DND-41 (cell line): Measurements from ENCODE around the gene GNAZ.

Source experiments
- ATAC-seq: fragments of 200-7000 bp; cut with Tn5 transposase; 3 replicates; pipeline ENCODE4 v1.9.1; 2021; ENCODE audit warnings: low read depth; ENCODE audit not compliant: insufficient read depth
- DNase-seq: peaks from one replicate; pipeline ENCODE4 v3.0.0-alpha.2; 2020
- H2AFZ ChIP-seq: 2 replicates; pipeline ENCODE4 v1.6.0; 2012; ENCODE audit warnings: low read depth, low read length
- H3K27ac ChIP-seq: 2 replicates; pipeline ENCODE4 v1.5.1; 2012; ENCODE audit warnings: low read length, inconsistent platforms
- H3K27me3 ChIP-seq: fragments of 200-600 bp; sonication (generic); 2 replicates; pipeline ENCODE4 v1.6.0; 2012; ENCODE audit warnings: low read length, mild to moderate bottlenecking, inconsistent platforms; ENCODE audit not compliant: insufficient read depth, poor library complexity
- H3K36me3 ChIP-seq: 2 replicates; pipeline ENCODE4 v1.5.1; 2012; ENCODE audit warnings: low read length, inconsistent platforms; ENCODE audit not compliant: insufficient read depth
- H3K4me1 ChIP-seq: 2 replicates; pipeline ENCODE4 v1.5.1; 2012; ENCODE audit warnings: mild to moderate bottlenecking, low read length; ENCODE audit not compliant: insufficient read depth
- H3K4me2 ChIP-seq: 2 replicates; pipeline ENCODE4 v1.6.0; 2012; ENCODE audit warnings: mild to moderate bottlenecking, moderate library complexity, low read length, inconsistent platforms; ENCODE audit not compliant: insufficient read depth
- H3K4me3 ChIP-seq, 2 experiments: fragments of 200-600 bp in 1 of 2; shearing (Covaris generic) in 1 of 2; 2 replicates each; pipeline ENCODE4 v1.5.1; 2012 to 2016; ENCODE audit warnings: inconsistent platforms in 2 of 2, low read length in 2 of 2, mild to moderate bottlenecking in 2 of 2, low read depth in 1 of 2, moderate library complexity in 1 of 2
- H3K79me2 ChIP-seq: 2 replicates; pipeline ENCODE4 v1.6.0; 2012; ENCODE audit warnings: low read length, inconsistent platforms; ENCODE audit not compliant: insufficient read depth
- H3K9ac ChIP-seq: 2 replicates; pipeline ENCODE4 v1.6.0; 2012; ENCODE audit warnings: low read depth, mild to moderate bottlenecking, inconsistent platforms, low read length, moderate library complexity
- H3K9me3 ChIP-seq: 2 replicates; pipeline ENCODE4 v1.5.1; 2012; ENCODE audit warnings: low read length, moderate library complexity, mild to moderate bottlenecking, inconsistent platforms; ENCODE audit not compliant: insufficient read depth, severe bottlenecking
- H4K20me1 ChIP-seq: 2 replicates; pipeline ENCODE4 v1.6.0; 2012; ENCODE audit warnings: low read length; ENCODE audit not compliant: insufficient read depth
- EZH2 ChIP-seq: IDR thresholded peaks from 3 replicates; pipeline ENCODE4 v1.6.1; 2012; ENCODE audit warnings: borderline replicate concordance, low read depth, mild to moderate bottlenecking, moderate library complexity, low read length, inconsistent platforms; ENCODE audit not compliant: severe bottlenecking
- TF ChIP-seq, protein P1 (sequence below): IDR thresholded peaks from 2 replicates; pipeline ENCODE4 v1.5.1; 2012; ENCODE audit warnings: borderline replicate concordance, low read length, moderate library complexity, mild to moderate bottlenecking; ENCODE audit not compliant: poor library complexity, severe bottlenecking; ENCODE audit errors: extremely low read depth

The GNAZ gene

GRCh38 chr22:23067023-23067650, 3.2 kb upstream of the GNAZ start:
- DNase-seq (no peak), ATAC-seq (no peak)
- H4K20me1 ChIP-seq, result peaks cover 3% of the 10 kb centered on the region
- H3K9me3 ChIP-seq, result no peaks in the 10 kb centered on the region
- H3K4me1 ChIP-seq, result peaks cover 21% of the 10 kb centered on the region
- no peak overlapping the region for H3K4me2 ChIP-seq
- H3K36me3 ChIP-seq, result no peaks in the 10 kb centered on the region
- no peaks in the 10 kb centered on the region for H3K27me3 ChIP-seq
- H3K9ac ChIP-seq, result no peak overlapping the region
- TF ChIP-seq, protein P1, sequence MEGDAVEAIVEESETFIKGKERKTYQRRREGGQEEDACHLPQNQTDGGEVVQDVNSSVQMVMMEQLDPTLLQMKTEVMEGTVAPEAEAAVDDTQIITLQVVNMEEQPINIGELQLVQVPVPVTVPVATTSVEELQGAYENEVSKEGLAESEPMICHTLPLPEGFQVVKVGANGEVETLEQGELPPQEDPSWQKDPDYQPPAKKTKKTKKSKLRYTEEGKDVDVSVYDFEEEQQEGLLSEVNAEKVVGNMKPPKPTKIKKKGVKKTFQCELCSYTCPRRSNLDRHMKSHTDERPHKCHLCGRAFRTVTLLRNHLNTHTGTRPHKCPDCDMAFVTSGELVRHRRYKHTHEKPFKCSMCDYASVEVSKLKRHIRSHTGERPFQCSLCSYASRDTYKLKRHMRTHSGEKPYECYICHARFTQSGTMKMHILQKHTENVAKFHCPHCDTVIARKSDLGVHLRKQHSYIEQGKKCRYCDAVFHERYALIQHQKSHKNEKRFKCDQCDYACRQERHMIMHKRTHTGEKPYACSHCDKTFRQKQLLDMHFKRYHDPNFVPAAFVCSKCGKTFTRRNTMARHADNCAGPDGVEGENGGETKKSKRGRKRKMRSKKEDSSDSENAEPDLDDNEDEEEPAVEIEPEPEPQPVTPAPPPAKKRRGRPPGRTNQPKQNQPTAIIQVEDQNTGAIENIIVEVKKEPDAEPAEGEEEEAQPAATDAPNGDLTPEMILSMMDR, result no peak
- TF ChIP-seq EZH2, result no peak
- H3K79me2 ChIP-seq, result no peaks in the 10 kb centered on the region
- no peak overlapping the region for H3K4me3 ChIP-seq
- no peak overlapping the region for H3K27ac ChIP-seq
- H2AFZ ChIP-seq, result no peak overlapping the region

DNA sequence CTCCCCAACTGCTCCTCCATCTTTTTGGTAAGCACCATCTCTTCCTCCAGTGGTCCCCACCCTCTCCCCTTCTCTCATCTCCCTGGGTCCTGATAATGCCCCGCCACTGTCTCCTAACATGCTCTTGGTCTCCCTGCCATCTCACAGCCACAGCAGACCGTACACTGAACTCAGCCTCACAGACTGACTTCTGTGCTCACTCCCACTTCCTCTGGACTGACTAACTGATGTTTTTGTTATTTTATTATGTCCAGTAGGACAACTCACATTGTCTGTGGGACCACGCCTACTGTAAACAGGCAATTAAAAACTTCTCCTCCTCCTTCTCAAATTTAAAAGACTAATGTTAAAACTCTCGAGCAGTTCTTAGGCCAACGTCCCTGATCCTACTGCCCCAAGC, 2.6 kb upstream of the GNAZ start:
- Histone ChIP-seq H3K4me2 (no peak overlapping the region), H3K9ac (no peak overlapping the region)
- ATAC-seq, result no peak

DNA sequence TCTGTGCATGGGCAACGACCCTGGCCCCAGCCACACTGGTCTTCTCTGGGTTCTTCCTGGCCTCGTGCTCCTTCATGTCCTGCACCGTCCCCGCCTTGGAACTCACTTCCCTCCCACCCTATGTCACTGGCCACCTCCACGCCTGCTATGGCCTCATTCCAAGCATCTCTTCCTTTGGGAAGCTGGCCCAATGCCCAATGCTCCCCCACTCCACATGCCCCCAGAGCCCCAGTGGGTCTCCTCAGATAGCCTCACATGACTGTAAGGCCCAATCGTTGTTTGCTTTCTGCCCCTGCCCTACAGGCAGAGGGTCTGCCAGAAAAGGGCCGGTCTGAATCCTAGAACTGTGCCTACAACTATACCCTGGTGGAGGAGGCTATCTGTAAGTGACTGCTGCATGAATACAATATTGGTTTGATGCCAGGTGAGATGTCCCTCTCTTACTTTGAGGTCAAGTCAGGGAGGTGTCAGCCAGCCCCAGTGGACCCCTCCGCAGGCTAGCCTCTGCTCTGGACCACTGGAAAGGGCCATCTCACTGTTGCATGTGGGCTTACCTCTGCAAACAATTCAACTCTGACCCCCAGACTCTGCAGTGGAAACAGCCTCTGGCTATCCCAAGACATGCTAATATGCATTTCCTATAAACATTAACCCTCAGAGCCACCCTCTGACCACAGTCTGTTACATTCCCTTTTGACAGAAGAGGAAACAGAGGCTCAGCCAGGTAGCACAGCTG, 2.1 kb upstream of the GNAZ start:
- H4K20me1 ChIP-seq, result peaks cover 3% of the 10 kb centered on the region
- H3K4me2 ChIP-seq, result no peak overlapping the region
- no peak for ATAC-seq
- H3K9ac ChIP-seq, result no peak overlapping the region
- no peak for DNase-seq
- H3K79me2 ChIP-seq, result no peaks in the 10 kb centered on the region
- no peaks in the 10 kb centered on the region for H3K9me3 ChIP-seq
- H3K36me3 ChIP-seq, result no peaks in the 10 kb centered on the region
- no peak overlapping the region for H2AFZ ChIP-seq
- TF ChIP-seq, protein P1, result no peak
- TF ChIP-seq EZH2, result no peak
- no peak overlapping the region for H3K27ac ChIP-seq
- H3K4me3 ChIP-seq, result no peak overlapping the region
- H3K4me1 ChIP-seq, result peaks cover 21% of the 10 kb centered on the region
- H3K27me3 ChIP-seq, result no peaks in the 10 kb centered on the region

More for the DNA sequence above, 2.6 kb upstream of the GNAZ start:
- Histone ChIP-seq H3K4me3 (no peak overlapping the region), H3K27me3 (no peaks in the 10 kb centered on the region), H3K79me2 (no peaks in the 10 kb centered on the region), H3K4me1 (peaks cover 21% of the 10 kb centered on the region), H4K20me1 (peaks cover 3% of the 10 kb centered on the region), H3K9me3 (no peaks in the 10 kb centered on the region), H3K27ac (no peak overlapping the region), H3K36me3 (no peaks in the 10 kb centered on the region), H2AFZ (no peak overlapping the region)
- no peak for DNase-seq
- no peak for TF ChIP-seq EZH2
- TF ChIP-seq, protein P1, result no peak
